LNCAP (cell line): ENCODE measurements around the gene SLC25A45.
A peak's percentile ranks its signal among the peaks of the same experiment; 100 is the strongest.

Source experiments
- CTCF ChIP-seq: fragments of 450-650 bp; IDR thresholded peaks from 2 replicates; pipeline ENCODE4 v1.5.1; 2017; ENCODE audit warnings: mild to moderate bottlenecking

Gene SLC25A45

GRCh38 chr11:65353376-65353775, 29.1 kb downstream of the SLC25A45 start:
- no peak for TF ChIP-seq CTCF

GRCh38 chr11:65352783-65353182, 29.7 kb downstream of the SLC25A45 start:
- peak; percentile 52 for TF ChIP-seq CTCF

- no peak for TF ChIP-seq CTCF
Measured at GRCh38 chr11:65351511-65351910, 30.9 kb downstream of the SLC25A45 start.

GRCh38 chr11:65341856-65342255, 40.6 kb downstream of the SLC25A45 start:
- no peak for TF ChIP-seq CTCF

- TF ChIP-seq CTCF, result no peak
Measured at GRCh38 chr11:65340226-65340625, 42.2 kb downstream of the SLC25A45 start.

GRCh38 chr11:65338676-65339075, 43.8 kb downstream of the SLC25A45 start:
- TF ChIP-seq CTCF, result no peak

GRCh38 chr11:65334696-65335295, 47.6 kb downstream of the SLC25A45 start:
- TF ChIP-seq CTCF, result no peak

GRCh38 chr11:65330544-65330943, 51.9 kb downstream of the SLC25A45 start:
- no peak for TF ChIP-seq CTCF
